Sigmoid colon (tissue), 7 donors: ENCODE measurements around the gene VWA3B. TPM values are rescaled to one million over a fixed set of nuclear protein-coding genes. Genes with fewer than 3 reads are reported as not detected.

Source experiments
- DNase-seq: peaks from one replicate; pipeline ENCODE4 v3.0.0-alpha.2; 2019
- H3K27ac ChIP-seq, 4 donors: fragments of 200-600 bp; sonication (generic); one replicate each; pipeline ENCODE4 v1.5.1; 2016 to 2019; ENCODE audit warnings: mild to moderate bottlenecking in 1 of 4
- H3K27me3 ChIP-seq, 3 donors: fragments of 200-600 bp; sonication (generic); one replicate each; pipeline ENCODE4 v1.5.1; 2019; ENCODE audit warnings: mild to moderate bottlenecking in 1 of 3
- H3K36me3 ChIP-seq, 4 donors: fragments of 200-600 bp; sonication (generic); one replicate each; pipeline ENCODE4 v1.5.1; 2016 to 2019
- H3K4me1 ChIP-seq, 4 donors: fragments of 200-600 bp; sonication (generic); one replicate each; pipeline ENCODE4 v1.5.1; 2017 to 2019
- H3K4me3 ChIP-seq, 4 donors: fragments of 200-600 bp; sonication (generic); one replicate each; pipeline ENCODE4 v1.5.1; 2017 to 2019; ENCODE audit warnings: mild to moderate bottlenecking in 2 of 4, moderate library complexity in 1 of 4
- H3K9me3 ChIP-seq, 4 donors: fragments of 200-600 bp in 3 of 4; sonication (generic) in 3 of 4; one replicate each; pipeline versions ENCODE4 v1.5.1 to v1.6.1; 2013 to 2019
- EP300 ChIP-seq, 4 donors: sonication (generic); formaldehyde crosslinking; IDR thresholded peaks; one replicate each; pipeline ENCODE4 v1.6.1; 2017; ENCODE audit warnings: antibody characterized with exemption in 4 of 4
- POLR2A ChIP-seq, 2 donors: fragments of 450-650 bp; IDR thresholded peaks; one replicate each; pipeline ENCODE4 v1.6.1; 2016; ENCODE audit warnings: antibody characterized with exemption in 2 of 2, mild to moderate bottlenecking in 2 of 2, moderate library complexity in 2 of 2
- POLR2AphosphoS5 ChIP-seq, 4 donors: sonication (generic); formaldehyde crosslinking; IDR thresholded peaks; one replicate each; pipeline ENCODE4 v1.6.1; 2017; ENCODE audit warnings: antibody characterized with exemption in 4 of 4
- WGBS, 2 donors: extraction: QIAGEN DNeasy Blood & Tissue Kit; methylation state at CpG; one replicate each; pipeline ENCODE4 v1.1.7; 2013; 5-methylcytosine and 5-hydroxymethylcytosine counted together
- intact Hi-C: fragments of 100-400 bp; cut with DNase I; formaldehyde crosslinking; loops from one replicate; pipeline ENCODE4 v1.15.1; 2023
- polyA plus RNA-seq, 3 donors: library from polyadenylated mRNA; stranded (reverse); fragments of 200-250 nt; gene quantifications; one replicate each; pipeline ENCODE4 v1.2.3, GENCODE V29; 2013
- total RNA-seq, 4 donors: library from RNA; depleted of rRNA; stranded (reverse); fragments of >200 nt; gene quantifications; one replicate each; pipeline ENCODE4 v1.1.0, GENCODE V29; 2016
- TF ChIP-seq, protein P1 (sequence below), 4 experiments: fragments of 450-650 bp in 3 of 4; fragments of 200-600 bp in 1 of 4; IDR thresholded peaks; one replicate each; pipeline ENCODE4 v1.5.1; 2016 to 2019; ENCODE audit warnings: antibody characterized with exemption in 4 of 4, mild to moderate bottlenecking in 3 of 4, moderate library complexity in 2 of 4
- donor health status: healthy with polysubstance abuse.
- donor health status: Bipolar disorder and iron deficiency.
- donor health status: healthy.

VWA3B gene
- total and polyA plus RNA-seq, 7 donors, result 0.55 to 1.4 (median 1.2) TPM; not detected in 3

- intact Hi-C loops, result no loop called here
- Histone ChIP-seq H3K27ac (no peak overlapping the region), H3K9me3 (no peaks in the 10 kb centered on the region), H3K4me3 (no peak overlapping the region), H3K36me3 (no peaks in the 10 kb centered on the region), H3K27me3 (no peaks in the 10 kb centered on the region), H3K4me1 (no peaks in the 10 kb centered on the region)
- DNase-seq, result no peak
- no peak for TF ChIP-seq EP300 (IDR thresholded peaks at IDR 0.05)
- TF ChIP-seq, protein P1, sequence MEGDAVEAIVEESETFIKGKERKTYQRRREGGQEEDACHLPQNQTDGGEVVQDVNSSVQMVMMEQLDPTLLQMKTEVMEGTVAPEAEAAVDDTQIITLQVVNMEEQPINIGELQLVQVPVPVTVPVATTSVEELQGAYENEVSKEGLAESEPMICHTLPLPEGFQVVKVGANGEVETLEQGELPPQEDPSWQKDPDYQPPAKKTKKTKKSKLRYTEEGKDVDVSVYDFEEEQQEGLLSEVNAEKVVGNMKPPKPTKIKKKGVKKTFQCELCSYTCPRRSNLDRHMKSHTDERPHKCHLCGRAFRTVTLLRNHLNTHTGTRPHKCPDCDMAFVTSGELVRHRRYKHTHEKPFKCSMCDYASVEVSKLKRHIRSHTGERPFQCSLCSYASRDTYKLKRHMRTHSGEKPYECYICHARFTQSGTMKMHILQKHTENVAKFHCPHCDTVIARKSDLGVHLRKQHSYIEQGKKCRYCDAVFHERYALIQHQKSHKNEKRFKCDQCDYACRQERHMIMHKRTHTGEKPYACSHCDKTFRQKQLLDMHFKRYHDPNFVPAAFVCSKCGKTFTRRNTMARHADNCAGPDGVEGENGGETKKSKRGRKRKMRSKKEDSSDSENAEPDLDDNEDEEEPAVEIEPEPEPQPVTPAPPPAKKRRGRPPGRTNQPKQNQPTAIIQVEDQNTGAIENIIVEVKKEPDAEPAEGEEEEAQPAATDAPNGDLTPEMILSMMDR (IDR thresholded peaks at IDR 0.05), result no peak
- no peak for TF ChIP-seq POLR2A (IDR thresholded peaks at IDR 0.05)
- TF ChIP-seq POLR2AphosphoS5 (IDR thresholded peaks at IDR 0.05), result no peak
- WGBS, 2 donors, result 26 to 79% methylated on average over 1 of the region's 1 CpG
These were observed 195.1 kb downstream of the VWA3B start for GRCh38 chr2:98282109-98282508.

GRCh38 chr2:98293030-98293429 lies 206.1 kb downstream of the VWA3B start:
- WGBS, 2 donors, result 90 to 92% methylated on average over 5 of the region's 5 CpGs
- no peaks in the 10 kb centered on the region for H3K36me3 ChIP-seq
- no peak overlapping the region for H3K4me3 ChIP-seq
- intact Hi-C loops, result no loop called here
- no peaks in the 10 kb centered on the region for H3K4me1 ChIP-seq
- H3K27ac ChIP-seq, result no peak overlapping the region
- DNase-seq, result no peak
- H3K27me3 ChIP-seq, result no peaks in the 10 kb centered on the region
- no peaks in the 10 kb centered on the region for H3K9me3 ChIP-seq
- TF ChIP-seq POLR2A (IDR thresholded peaks at IDR 0.05) (no peak), EP300 (IDR thresholded peaks at IDR 0.05) (no peak), POLR2AphosphoS5 (IDR thresholded peaks at IDR 0.05) (no peak)
- TF ChIP-seq, protein P1 (IDR thresholded peaks at IDR 0.05), result no peak

DNA sequence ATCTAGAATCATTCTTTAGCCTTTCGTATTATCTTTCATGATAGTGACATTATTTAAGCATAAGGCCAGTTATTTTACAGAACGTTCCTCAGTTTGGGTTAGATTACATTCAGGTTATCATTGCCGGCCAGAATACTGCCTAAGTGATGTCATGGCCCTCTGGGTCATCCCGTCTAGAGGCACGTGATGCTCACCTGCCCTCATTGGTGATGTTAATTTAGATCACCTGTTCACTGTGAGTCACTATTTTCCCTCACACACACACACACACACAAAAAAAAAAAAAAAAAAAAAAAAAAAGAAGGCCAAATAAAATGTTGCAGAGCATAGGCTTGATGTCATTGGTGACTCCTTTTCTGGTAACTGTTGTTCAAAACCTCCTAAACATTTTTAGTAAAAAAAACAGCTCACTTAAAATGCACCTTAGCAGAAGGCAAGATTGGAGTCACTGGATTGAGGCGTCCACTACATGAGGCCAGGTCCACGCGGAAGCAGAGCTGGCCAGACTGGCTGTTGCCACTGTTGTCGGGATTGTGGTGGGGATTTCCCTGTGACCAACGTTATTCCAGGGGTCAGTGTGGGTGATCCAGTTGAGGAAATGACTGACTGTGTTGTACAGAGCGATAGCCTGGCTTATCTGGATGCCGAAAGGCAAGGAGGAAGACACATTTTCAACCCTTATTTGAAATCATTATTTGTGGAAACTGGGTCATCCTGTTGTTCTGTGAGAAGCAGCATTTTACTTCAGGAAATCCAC lies 207.1 kb downstream of the VWA3B start:
- DNase-seq, result no peak
- no peak overlapping the region for H3K27ac ChIP-seq
- WGBS, 2 donors, result 81 to 82% methylated on average over 12 of the region's 12 CpGs
- TF ChIP-seq EP300 (IDR thresholded peaks at IDR 0.05) (no peak), POLR2AphosphoS5 (IDR thresholded peaks at IDR 0.05) (no peak)
- intact Hi-C loops, result no loop called here
- no peaks in the 10 kb centered on the region for H3K4me1 ChIP-seq
- no peak overlapping the region for H3K4me3 ChIP-seq
- H3K9me3 ChIP-seq, result no peaks in the 10 kb centered on the region
- no peaks in the 10 kb centered on the region for H3K27me3 ChIP-seq
- H3K36me3 ChIP-seq, result no peaks in the 10 kb centered on the region

GRCh38 chr2:98294711-98295110 lies 207.7 kb downstream of the VWA3B start:
- TF ChIP-seq, protein P1 (IDR thresholded peaks at IDR 0.05), result no peak
- TF ChIP-seq POLR2A (IDR thresholded peaks at IDR 0.05), result no peak
- H3K4me3 ChIP-seq, result no peak overlapping the region
- H3K9me3 ChIP-seq, result no peaks in the 10 kb centered on the region
- H3K27ac ChIP-seq, result no peak overlapping the region
- H3K4me1 ChIP-seq, result no peaks in the 10 kb centered on the region
- 72 to 76% methylated on average over 6 of the region's 6 CpGs for WGBS, 2 donors
- no peaks in the 10 kb centered on the region for H3K27me3 ChIP-seq
- intact Hi-C loops, result no loop called here
- H3K36me3 ChIP-seq, result no peaks in the 10 kb centered on the region
- no peak for DNase-seq

DNA sequence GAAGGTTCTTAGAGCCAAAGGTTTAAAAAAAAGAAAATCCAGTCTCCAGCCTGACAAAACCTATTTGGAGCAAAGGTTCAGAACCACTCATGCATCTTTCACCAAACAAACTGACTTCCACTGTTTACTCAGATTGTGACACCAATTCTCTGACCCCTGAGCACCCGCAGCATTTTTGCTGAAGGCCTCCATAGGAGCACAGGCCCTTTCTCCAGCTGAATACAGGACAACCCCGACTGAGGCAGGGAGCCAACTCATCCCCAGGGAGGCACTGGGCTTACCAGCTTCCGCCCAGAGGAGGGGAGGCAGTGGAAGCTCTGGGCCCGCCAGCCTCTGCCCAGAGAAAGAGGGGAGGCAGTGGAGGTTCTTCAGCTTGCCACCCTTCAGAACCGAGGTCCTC lies 208.3 kb downstream of the VWA3B start:
- intact Hi-C loops, result no loop called here
- Histone ChIP-seq H3K4me3 (no peak overlapping the region), H3K27me3 (no peaks in the 10 kb centered on the region), H3K36me3 (no peaks in the 10 kb centered on the region), H3K27ac (no peak overlapping the region), H3K9me3 (no peaks in the 10 kb centered on the region), H3K4me1 (no peaks in the 10 kb centered on the region)
- 84 to 85% methylated on average over 5 of the region's 5 CpGs for WGBS, 2 donors
- TF ChIP-seq POLR2A (IDR thresholded peaks at IDR 0.05), result no peak
- no peak for TF ChIP-seq EP300 (IDR thresholded peaks at IDR 0.05)
- no peak for TF ChIP-seq POLR2AphosphoS5 (IDR thresholded peaks at IDR 0.05)
- TF ChIP-seq, protein P1 (IDR thresholded peaks at IDR 0.05), result no peak
- DNase-seq, result no peak
